Erythroblast (primary cell): Measurements from ENCODE around the gene ZBTB21.
A peak's percentile ranks its signal among the peaks of the same experiment; 100 is the strongest.

Source experiments
- GATA1 ChIP-seq: IDR thresholded peaks from 2 replicates; pipeline ENCODE4 v1.6.1; 2011; ENCODE audit warnings: low read depth, mild to moderate bottlenecking, control low read depth, low read length, moderate library complexity
- POLR2A ChIP-seq: IDR thresholded peaks from 2 replicates; pipeline ENCODE4 v1.6.1; 2011; ENCODE audit warnings: mild to moderate bottlenecking, low read length

GRCh38 chr21:42009831-42010506 is at the start of gene ZBTB21:
- TF ChIP-seq POLR2A, result peak; percentile 87
- no peak for TF ChIP-seq GATA1
